GM20000 (cell line): Measurements from ENCODE around the gene ANKS6.

ENCODE experiments used
- DNase-seq: peaks from one replicate; pipeline ENCODE4 v3.0.0; 2012; ENCODE audit warnings: low spot score
- TF ChIP-seq, protein P1 (sequence below): IDR thresholded peaks from 2 replicates; pipeline ENCODE4 v1.5.1; 2012; ENCODE audit warnings: mild to moderate bottlenecking, control low read depth; ENCODE audit errors: extremely low read depth, missing control alignments

ANKS6 gene

DNA sequence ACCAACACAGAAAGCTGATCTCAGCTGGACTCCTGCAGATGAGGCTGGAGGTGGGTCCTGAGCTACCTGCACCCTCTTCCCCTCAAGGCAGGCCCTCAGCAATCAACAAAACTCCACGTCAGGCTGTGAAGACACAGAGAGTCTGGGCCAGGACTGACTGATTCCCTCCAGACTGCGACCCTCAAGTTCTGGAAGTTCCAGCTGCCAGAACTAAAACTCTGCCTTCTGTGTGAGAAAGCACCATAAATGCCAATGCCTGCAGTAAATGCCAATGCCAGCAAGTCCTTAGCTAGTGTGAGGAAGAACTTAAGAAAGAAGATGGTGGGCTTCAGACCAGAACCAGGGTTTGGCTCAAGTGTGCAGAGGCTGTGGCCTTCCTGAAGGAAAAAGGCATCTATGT is 45.1 kb downstream of the ANKS6 start:
- no peak for DNase-seq
- TF ChIP-seq, protein P1, sequence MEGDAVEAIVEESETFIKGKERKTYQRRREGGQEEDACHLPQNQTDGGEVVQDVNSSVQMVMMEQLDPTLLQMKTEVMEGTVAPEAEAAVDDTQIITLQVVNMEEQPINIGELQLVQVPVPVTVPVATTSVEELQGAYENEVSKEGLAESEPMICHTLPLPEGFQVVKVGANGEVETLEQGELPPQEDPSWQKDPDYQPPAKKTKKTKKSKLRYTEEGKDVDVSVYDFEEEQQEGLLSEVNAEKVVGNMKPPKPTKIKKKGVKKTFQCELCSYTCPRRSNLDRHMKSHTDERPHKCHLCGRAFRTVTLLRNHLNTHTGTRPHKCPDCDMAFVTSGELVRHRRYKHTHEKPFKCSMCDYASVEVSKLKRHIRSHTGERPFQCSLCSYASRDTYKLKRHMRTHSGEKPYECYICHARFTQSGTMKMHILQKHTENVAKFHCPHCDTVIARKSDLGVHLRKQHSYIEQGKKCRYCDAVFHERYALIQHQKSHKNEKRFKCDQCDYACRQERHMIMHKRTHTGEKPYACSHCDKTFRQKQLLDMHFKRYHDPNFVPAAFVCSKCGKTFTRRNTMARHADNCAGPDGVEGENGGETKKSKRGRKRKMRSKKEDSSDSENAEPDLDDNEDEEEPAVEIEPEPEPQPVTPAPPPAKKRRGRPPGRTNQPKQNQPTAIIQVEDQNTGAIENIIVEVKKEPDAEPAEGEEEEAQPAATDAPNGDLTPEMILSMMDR = no peak

- TF ChIP-seq, protein P1 = no peak
- no peak for DNase-seq
Measured at GRCh38 chr9:98750364-98751060, 45.8 kb downstream of the ANKS6 start.

GRCh38 chr9:98747476-98747875 is 48.9 kb downstream of the ANKS6 start:
- TF ChIP-seq, protein P1 = no peak
- no peak for DNase-seq

GRCh38 chr9:98745470-98745869 is 50.9 kb downstream of the ANKS6 start:
- no peak for DNase-seq
- TF ChIP-seq, protein P1 = no peak

- no peak for DNase-seq
- TF ChIP-seq, protein P1 = no peak
Measured at GRCh38 chr9:98743818-98744611, 52.3 kb downstream of the ANKS6 start.

DNA sequence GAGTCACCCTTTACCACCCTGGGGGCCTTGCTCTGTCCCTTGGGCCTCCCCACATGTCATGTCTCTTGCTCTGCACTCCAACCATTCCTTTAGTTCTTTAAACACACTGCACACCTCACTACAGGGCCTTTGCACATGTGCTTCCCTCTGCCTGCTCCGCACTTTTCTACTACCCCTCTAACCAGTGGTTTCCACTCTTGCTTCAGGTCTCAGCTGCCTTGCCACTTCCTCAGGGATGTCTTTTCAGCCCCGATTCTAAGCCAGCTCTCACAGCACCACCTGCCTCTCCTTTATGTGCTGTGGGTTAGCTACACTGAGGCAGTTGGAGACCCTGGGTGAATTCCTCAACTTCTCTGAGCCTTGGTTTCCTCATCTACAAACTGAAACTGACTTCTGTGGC is 53.0 kb downstream of the ANKS6 start:
- TF ChIP-seq, protein P1 = no peak
- DNase-seq = no peak

GRCh38 chr9:98742325-98743280 is 53.8 kb downstream of the ANKS6 start:
- TF ChIP-seq, protein P1 = no peak
- DNase-seq = no peak
